Measurements from ENCODE around the gene SLAMF8.
A peak's percentile ranks its signal among the peaks of the same experiment; 100 is the strongest.

SLAMF8 gene

GRCh38 chr1:159841749-159842148 lies 15.1 kb downstream of the SLAMF8 start:
- no peak overlapping the region for H3K4me3 ChIP-seq (ENCODE audit: low read length)
- no peak for DNase-seq (ENCODE audit: low read depth, low spot score)

GRCh38 chr1:159843459-159843858 lies 16.8 kb downstream of the SLAMF8 start:
- no peak for DNase-seq (ENCODE audit: low read depth, low spot score)
- no peak overlapping the region for H3K4me3 ChIP-seq (ENCODE audit: low read length)

- DNase-seq (ENCODE audit: low read depth, low spot score) = no peak
- no peak overlapping the region for H3K4me3 ChIP-seq (ENCODE audit: low read length)
Measured at GRCh38 chr1:159845751-159846629, 19.3 kb downstream of the SLAMF8 start.

- DNase-seq (ENCODE audit: low read depth, low spot score) = no peak
- H3K4me3 ChIP-seq (ENCODE audit: low read length) = no peak overlapping the region
Measured at GRCh38 chr1:159847231-159847630, 20.6 kb downstream of the SLAMF8 start.

- H3K4me3 ChIP-seq (ENCODE audit: low read length) = no peak overlapping the region
- DNase-seq (ENCODE audit: low read depth, low spot score) = no peak
Measured at GRCh38 chr1:159848326-159848725, 21.7 kb downstream of the SLAMF8 start.

- H3K4me3 ChIP-seq (ENCODE audit: low read length) = no peak overlapping the region
- no peak for DNase-seq (ENCODE audit: low read depth, low spot score)
Measured at GRCh38 chr1:159849626-159850366, 23.1 kb downstream of the SLAMF8 start.

GRCh38 chr1:159851407-159851806 lies 24.7 kb downstream of the SLAMF8 start:
- DNase-seq (ENCODE audit: low read depth, low spot score) = no peak
- H3K4me3 ChIP-seq (ENCODE audit: low read length) = no peak overlapping the region

GRCh38 chr1:159853417-159854115 lies 26.9 kb downstream of the SLAMF8 start:
- DNase-seq (ENCODE audit: low read depth, low spot score) = no peak
- H3K4me3 ChIP-seq (ENCODE audit: low read length) = no peak overlapping the region

- DNase-seq (ENCODE audit: low read depth, low spot score) = no peak
- H3K4me3 ChIP-seq (ENCODE audit: low read length) = peak overlapping the region; percentile 46
Measured at GRCh38 chr1:159854116-159854692, 27.5 kb downstream of the SLAMF8 start.

GRCh38 chr1:159854693-159855192 lies 28.1 kb downstream of the SLAMF8 start:
- DNase-seq (ENCODE audit: low read depth, low spot score) = peak; percentile 24
- H3K4me3 ChIP-seq (ENCODE audit: low read length) = peak overlapping the region; percentile 46

- no peak for DNase-seq (ENCODE audit: low read depth, low spot score)
- no peak overlapping the region for H3K4me3 ChIP-seq (ENCODE audit: low read length)
Measured at GRCh38 chr1:159855709-159856108, 29.0 kb downstream of the SLAMF8 start.

GRCh38 chr1:159856576-159856975 lies 29.9 kb downstream of the SLAMF8 start:
- no peak for DNase-seq (ENCODE audit: low read depth, low spot score)
- H3K4me3 ChIP-seq (ENCODE audit: low read length) = no peak overlapping the region

- DNase-seq (ENCODE audit: low read depth, low spot score) = no peak
- H3K4me3 ChIP-seq (ENCODE audit: low read length) = no peak overlapping the region
Measured at GRCh38 chr1:159857889-159858288, 31.2 kb downstream of the SLAMF8 start.

GRCh38 chr1:159859767-159860322 lies 33.2 kb downstream of the SLAMF8 start:
- no peak for DNase-seq (ENCODE audit: low read depth, low spot score)
- H3K4me3 ChIP-seq (ENCODE audit: low read length) = no peak overlapping the region

- DNase-seq (ENCODE audit: low read depth, low spot score) = no peak
- H3K4me3 ChIP-seq (ENCODE audit: low read length) = no peak overlapping the region
Measured at GRCh38 chr1:159860456-159860855, 33.8 kb downstream of the SLAMF8 start.

- no peak for DNase-seq (ENCODE audit: low read depth, low spot score)
Measured at GRCh38 chr1:159861218-159861617, 34.5 kb downstream of the SLAMF8 start.

GRCh38 chr1:159862031-159862430 lies 35.4 kb downstream of the SLAMF8 start:
- no peak for DNase-seq (ENCODE audit: low read depth, low spot score)
- H3K4me3 ChIP-seq (ENCODE audit: low read length) = no peak overlapping the region

More at GRCh38 chr1:159861218-159861617, 34.5 kb downstream of the SLAMF8 start:
- no peak overlapping the region for H3K4me3 ChIP-seq (ENCODE audit: low read length)

GRCh38 chr1:159862557-159862956 lies 35.9 kb downstream of the SLAMF8 start, which contains the start of gene VSIG8:
Gene VSIG8 (minus strand): TSS chr1:159862657. CDS start chr1:159862521, 136 bp downstream.
- no peak for DNase-seq (ENCODE audit: low read depth, low spot score)
- H3K4me3 ChIP-seq (ENCODE audit: low read length) = no peak within 1 kb of the TSS

GRCh38 chr1:159864262-159864661 lies 37.6 kb downstream of the SLAMF8 start:
- H3K4me3 ChIP-seq (ENCODE audit: low read length) = no peak overlapping the region
- no peak for DNase-seq (ENCODE audit: low read depth, low spot score)

Data from Jurkat, Clone E6-1 (cell line).